Nephron (organoid): ENCODE data around the gene FCHSD2.

Experiments
- H3K27ac Mint-ChIP-seq, 3 experiments: 2 replicates each; pipeline ENCODE4 v1.8.0; 2020; ENCODE audit warnings: mixed read lengths in 3 of 3, mild to moderate bottlenecking in 2 of 3, moderate library complexity in 1 of 3
- H3K27me3 Mint-ChIP-seq: 2 replicates; pipeline ENCODE4 v1.8.0; 2021; ENCODE audit warnings: low read depth, mild to moderate bottlenecking, moderate library complexity, mixed read lengths
- H3K36me3 Mint-ChIP-seq: 2 replicates; pipeline ENCODE4 v1.8.0; 2020; ENCODE audit warnings: low read depth, mixed read lengths
- H3K4me1 Mint-ChIP-seq: 2 replicates; pipeline ENCODE4 v1.8.0; 2020; ENCODE audit warnings: mixed read lengths
- H3K4me3 Mint-ChIP-seq, 3 experiments: 2 replicates each; pipeline ENCODE4 v1.8.0; 2020; ENCODE audit warnings: mild to moderate bottlenecking in 3 of 3, mixed read lengths in 3 of 3, moderate library complexity in 2 of 3
- H3K9me3 Mint-ChIP-seq: 2 replicates; pipeline ENCODE4 v1.8.0; 2020; ENCODE audit warnings: mixed read lengths
- TF ChIP-seq, protein P1 (sequence below), 3 experiments: fragments of 200-600 bp; sonication (generic); IDR thresholded peaks; one replicate each; pipeline ENCODE4 v1.5.0; 2021; ENCODE audit warnings: antibody characterized with exemption in 3 of 3; ENCODE audit not compliant: unreplicated experiment in 3 of 3

The FCHSD2 gene

DNA sequence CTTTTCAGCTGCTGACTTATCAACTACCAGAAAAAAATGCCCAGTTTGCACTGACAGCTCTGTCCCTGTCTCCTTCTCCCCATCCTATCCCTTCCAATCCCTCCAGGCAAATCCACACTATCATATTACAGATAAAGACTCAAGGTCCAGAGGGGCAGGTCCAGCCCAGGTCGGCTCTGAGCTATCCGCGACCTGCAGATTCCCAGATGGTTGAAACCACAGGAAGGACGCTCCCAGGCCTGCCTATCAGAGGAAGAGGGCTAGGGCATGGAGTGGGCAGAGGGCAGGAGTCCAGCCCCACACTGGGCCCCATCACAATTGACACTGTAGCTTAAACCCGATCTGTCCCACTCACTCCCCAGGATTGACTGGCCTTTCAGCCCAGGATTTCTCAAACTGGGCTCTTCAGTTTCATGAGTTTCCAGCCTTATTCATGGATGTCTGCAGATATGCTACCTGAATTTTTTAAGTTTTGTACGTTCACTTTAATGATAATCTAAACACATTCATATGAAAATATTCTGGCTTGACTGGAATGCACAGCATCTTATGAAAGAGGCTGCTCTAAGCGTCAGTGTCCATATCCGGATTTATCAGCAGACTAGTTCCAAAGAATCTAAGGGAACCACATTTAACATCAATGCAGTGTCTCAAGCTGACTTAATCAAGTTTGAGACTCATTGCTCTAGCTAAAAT, 16.4 kb upstream of the FCHSD2 start:
- Mint-ChIP-seq H3K4me3 (peak overlapping the region in 1 of 3 experiments; percentile 14), H3K36me3 (no peaks in the 10 kb centered on the region), H3K4me1 (peaks cover 52% of the 10 kb centered on the region), H3K9me3 (no peaks in the 10 kb centered on the region), H3K27me3 (peaks cover 10% of the 10 kb centered on the region), H3K27ac (peak overlapping the region; percentile 50 to 81 (median 76))
- TF ChIP-seq, protein P1, sequence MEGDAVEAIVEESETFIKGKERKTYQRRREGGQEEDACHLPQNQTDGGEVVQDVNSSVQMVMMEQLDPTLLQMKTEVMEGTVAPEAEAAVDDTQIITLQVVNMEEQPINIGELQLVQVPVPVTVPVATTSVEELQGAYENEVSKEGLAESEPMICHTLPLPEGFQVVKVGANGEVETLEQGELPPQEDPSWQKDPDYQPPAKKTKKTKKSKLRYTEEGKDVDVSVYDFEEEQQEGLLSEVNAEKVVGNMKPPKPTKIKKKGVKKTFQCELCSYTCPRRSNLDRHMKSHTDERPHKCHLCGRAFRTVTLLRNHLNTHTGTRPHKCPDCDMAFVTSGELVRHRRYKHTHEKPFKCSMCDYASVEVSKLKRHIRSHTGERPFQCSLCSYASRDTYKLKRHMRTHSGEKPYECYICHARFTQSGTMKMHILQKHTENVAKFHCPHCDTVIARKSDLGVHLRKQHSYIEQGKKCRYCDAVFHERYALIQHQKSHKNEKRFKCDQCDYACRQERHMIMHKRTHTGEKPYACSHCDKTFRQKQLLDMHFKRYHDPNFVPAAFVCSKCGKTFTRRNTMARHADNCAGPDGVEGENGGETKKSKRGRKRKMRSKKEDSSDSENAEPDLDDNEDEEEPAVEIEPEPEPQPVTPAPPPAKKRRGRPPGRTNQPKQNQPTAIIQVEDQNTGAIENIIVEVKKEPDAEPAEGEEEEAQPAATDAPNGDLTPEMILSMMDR (IDR thresholded peaks at IDR 0.05; ENCODE audit: unreplicated experiment in 3 of 3): no peak

DNA sequence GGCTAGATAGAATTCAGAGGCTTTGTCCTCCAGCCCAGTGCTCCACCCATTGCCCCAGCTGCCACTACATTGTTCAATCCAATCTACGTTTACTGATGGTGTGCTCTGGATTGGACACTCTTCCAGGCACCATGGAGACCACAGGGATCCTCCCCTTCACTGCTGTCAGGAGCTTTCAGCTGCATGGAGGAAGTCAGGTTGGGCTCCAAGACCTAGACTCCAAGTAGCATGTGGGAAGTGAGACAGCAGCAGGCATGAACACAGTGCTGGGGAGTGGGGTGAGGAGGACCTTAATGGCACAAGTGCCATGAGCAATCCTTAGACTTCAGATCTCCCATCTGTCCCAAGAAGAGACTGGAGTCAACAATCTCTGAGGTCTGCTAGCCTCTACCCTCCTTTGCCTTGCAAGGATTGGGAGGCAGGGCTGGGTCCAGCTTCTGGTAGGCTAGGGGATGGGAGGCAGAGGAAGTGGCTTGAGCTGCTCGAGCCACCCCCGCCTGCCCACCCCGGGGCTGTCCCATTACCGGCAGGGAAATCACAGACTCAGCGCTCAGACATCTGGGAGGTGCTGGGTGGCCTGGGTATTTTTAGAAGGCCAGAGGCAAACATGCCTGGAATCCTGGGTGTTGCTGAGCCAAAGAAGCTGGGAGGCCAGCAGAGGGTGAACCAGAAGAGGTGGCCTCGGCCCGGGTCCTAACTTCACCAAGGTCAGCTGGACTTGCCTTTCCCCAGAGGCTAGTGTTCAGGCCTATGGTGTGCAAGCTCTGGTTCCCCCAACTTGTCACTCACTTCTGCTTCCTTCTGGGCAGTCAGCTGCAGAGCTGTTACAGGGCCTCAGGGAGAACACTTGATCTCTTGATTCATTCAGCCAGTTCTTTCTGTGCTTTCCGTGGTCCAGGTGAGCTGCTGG, 15.2 kb upstream of the FCHSD2 start:
- TF ChIP-seq, protein P1 (IDR thresholded peaks at IDR 0.05; ENCODE audit: unreplicated experiment in 3 of 3): no peak
- Mint-ChIP-seq H3K27ac (peak overlapping the region; percentile 56 to 81 (median 76)), H3K9me3 (no peaks in the 10 kb centered on the region), H3K27me3 (peaks cover 14% of the 10 kb centered on the region), H3K4me3 (peak overlapping the region in 1 of 3 experiments; percentile 24), H3K36me3 (no peaks in the 10 kb centered on the region), H3K4me1 (peaks cover 59% of the 10 kb centered on the region)

DNA sequence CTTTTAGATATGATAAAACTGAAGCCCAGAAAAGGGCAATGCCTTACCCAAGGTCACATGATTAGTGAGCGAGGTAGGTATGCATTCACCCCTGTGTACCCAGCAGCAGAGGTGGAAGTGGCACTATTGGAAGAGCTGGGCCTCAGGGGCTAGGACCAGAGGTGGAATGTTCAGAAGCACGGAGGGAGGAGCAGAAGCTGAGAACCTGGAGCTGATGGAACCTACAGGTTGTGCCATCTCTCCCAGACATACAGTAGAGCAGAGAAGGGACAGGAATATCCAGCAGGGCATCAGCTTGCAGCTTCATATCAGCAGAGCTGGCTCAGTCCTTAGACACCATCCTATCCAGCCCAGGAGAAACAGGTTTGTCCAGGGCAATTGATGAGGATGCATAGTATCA, 14.6 kb upstream of the FCHSD2 start:
- peaks cover 63% of the 10 kb centered on the region for H3K4me1 Mint-ChIP-seq
- no peak overlapping the region for H3K4me3 Mint-ChIP-seq
- H3K27me3 Mint-ChIP-seq: peaks cover 11% of the 10 kb centered on the region
- TF ChIP-seq, protein P1 (IDR thresholded peaks at IDR 0.05; ENCODE audit: unreplicated experiment in 3 of 3): no peak
- H3K9me3 Mint-ChIP-seq: no peaks in the 10 kb centered on the region
- H3K27ac Mint-ChIP-seq: peak overlapping the region; percentile 42 to 66 (median 62)
- no peaks in the 10 kb centered on the region for H3K36me3 Mint-ChIP-seq

DNA sequence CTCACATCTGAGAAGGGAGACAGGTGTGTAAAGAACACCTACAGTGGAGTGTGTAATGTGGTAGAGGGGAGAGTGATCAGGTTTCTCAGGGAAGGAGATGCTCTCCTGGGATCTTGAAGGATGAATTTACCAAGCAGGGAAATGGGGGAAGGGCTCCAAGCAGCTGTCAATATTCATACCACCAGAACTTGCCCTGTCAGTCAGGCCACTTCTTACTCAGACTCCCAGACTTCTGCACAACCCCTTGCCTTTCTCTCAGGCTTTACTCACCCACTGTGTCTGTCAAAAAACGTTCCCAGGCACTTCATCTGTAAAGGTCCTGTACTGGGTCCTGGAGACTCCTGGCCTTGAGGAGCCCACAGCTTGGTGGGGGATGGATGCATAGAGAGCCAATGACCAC, 14.0 kb upstream of the FCHSD2 start:
- H3K27me3 Mint-ChIP-seq: peaks cover 11% of the 10 kb centered on the region
- TF ChIP-seq, protein P1 (IDR thresholded peaks at IDR 0.05; ENCODE audit: unreplicated experiment in 3 of 3): no peak
- H3K36me3 Mint-ChIP-seq: no peaks in the 10 kb centered on the region
- H3K4me3 Mint-ChIP-seq: peak overlapping the region in 1 of 3 experiments; percentile 48
- peaks cover 68% of the 10 kb centered on the region for H3K4me1 Mint-ChIP-seq
- H3K27ac Mint-ChIP-seq: peak overlapping the region; percentile 42 to 66 (median 62)
- H3K9me3 Mint-ChIP-seq: no peaks in the 10 kb centered on the region

DNA sequence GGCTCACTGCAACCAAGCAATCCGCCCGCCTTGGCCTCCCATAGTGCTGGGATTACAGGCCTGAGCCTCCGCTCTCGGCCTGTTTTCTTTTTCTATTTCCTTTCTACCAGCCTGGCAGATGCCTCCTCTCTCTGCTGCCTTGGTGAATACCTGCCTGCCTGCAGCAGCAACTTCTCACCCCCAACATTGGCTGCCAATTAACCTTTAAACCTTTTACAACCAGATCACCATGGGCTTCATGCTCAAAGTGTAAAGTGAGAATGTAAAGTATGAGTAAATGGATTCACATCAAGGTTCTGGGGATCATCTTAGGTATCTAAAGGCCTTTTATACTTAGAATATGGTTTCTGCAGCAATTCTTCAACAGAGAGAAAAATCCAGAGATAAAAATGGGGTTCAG, 13.0 kb upstream of the FCHSD2 start:
- TF ChIP-seq, protein P1 (IDR thresholded peaks at IDR 0.05; ENCODE audit: unreplicated experiment in 3 of 3): no peak
- Mint-ChIP-seq H3K27ac (no peak overlapping the region), H3K4me1 (peaks cover 79% of the 10 kb centered on the region), H3K36me3 (no peaks in the 10 kb centered on the region), H3K4me3 (no peak overlapping the region), H3K27me3 (peaks cover 11% of the 10 kb centered on the region), H3K9me3 (no peaks in the 10 kb centered on the region)
